Measurements from ENCODE around the gene SREBF2. TPM values are rescaled to one million over a fixed set of nuclear protein-coding genes. Genes with fewer than 3 reads are reported as not detected.

Gene SREBF2
- total and polyA plus RNA-seq, 2 of the 8 experiments (the other 6 are each of a cell fraction or from before 2014, with no cell fraction given), result 125 to 144 TPM

- no peak overlapping the region for H3K23ac ChIP-seq (ENCODE audit: insufficient read length)
- H2BK15ac ChIP-seq (ENCODE audit: low read length), result no peak overlapping the region
- no peak for FAIRE-seq
- H3K4me3 ChIP-seq (ENCODE audit: extremely low read depth in 1 of 4, insufficient read depth in 2 of 4, low read depth in 3 of 4, low read length in 4 of 4), result no peak overlapping the region
- H3K27ac ChIP-seq (ENCODE audit: low read depth, low read length), result no peak overlapping the region
- no peak overlapping the region for H3K14ac ChIP-seq (ENCODE audit: insufficient read length)
- ChIA-PET POLR2A (ENCODE audit: partially characterized antibody) (interaction anchor here (0.6 to 1.0 kb wide), 2 partner anchors 26 to 43 kb away, joined by 3 read pairs; partner anchors contain the start of gene CENPM), CTCF (ENCODE audit: partially characterized antibody) (interaction anchor here (1.0 to 2.8 kb wide), 5 partner anchors 23 to 38 kb away, joined by 3 to 11 read pairs (median 6); no protein-coding TSS in a partner anchor)
- no peak overlapping the region; the same call in 1 of the 2 replicates for H2BK5ac ChIP-seq (ENCODE audit: low read depth, low read length)
- no peak overlapping the region for H3K18ac ChIP-seq (ENCODE audit: extremely low read depth, low read length)
- peaks cover 33 to 63% (median 48%) of the 10 kb centered on the region in 4 experiments for H3K36me3 ChIP-seq (ENCODE audit: control insufficient read depth in 2 of 4, insufficient read depth in 4 of 4, low read length in 3 of 4)
- H4K8ac ChIP-seq (ENCODE audit: extremely low read depth, insufficient read depth, low read length), result no peak overlapping the region
- no peak overlapping the region for H2AK5ac ChIP-seq (ENCODE audit: low read depth, low read length)
- H3K79me1 ChIP-seq (ENCODE audit: low read depth, low read length), result no peaks in the 10 kb centered on the region
- no peak overlapping the region for H2BK20ac ChIP-seq (ENCODE audit: low read length)
- H2BK12ac ChIP-seq (ENCODE audit: low read depth, low read length), result no peak overlapping the region
- no peaks in the 10 kb centered on the region for H3K9me3 ChIP-seq (ENCODE audit: insufficient read depth in 2 of 2, low read depth in 1 of 2, low read length in 1 of 2)
- TF ChIP-seq RAD21 (IDR thresholded peaks at IDR 0.05 in 1 of 2, conservative IDR thresholded peaks at IDR 0.05 in 1 of 2; ENCODE audit: low read depth in 2 of 2, low read length in 2 of 2) (no peak), EGR1 (IDR thresholded peaks at IDR 0.05; ENCODE audit: borderline replicate concordance, low read depth, low read length) (no peak), GTF2F1 (IDR thresholded peaks at IDR 0.05; ENCODE audit: borderline replicate concordance, low read depth, low read length) (no peak), CTBP2 (IDR thresholded peaks at IDR 0.05; ENCODE audit: borderline replicate concordance, insufficient read depth, insufficient read length, low read length) (no peak), JUN (IDR thresholded peaks at IDR 0.05; ENCODE audit: low read depth, low read length) (no peak), EZH2 (IDR thresholded peaks at IDR 0.05; ENCODE audit: low read depth, low read length, severe bottlenecking) (no peak)
- no peak overlapping the region for H3K4ac ChIP-seq (replicated peaks; ENCODE audit: insufficient read length, low read depth, low read length)
- no peak overlapping the region for H4K91ac ChIP-seq (replicated peaks; ENCODE audit: insufficient read length, low read length)
- H4K5ac ChIP-seq (ENCODE audit: insufficient read length, low read depth, low read length), result no peak overlapping the region
- H3K9ac ChIP-seq (replicated peaks in 1 of 4; ENCODE audit: extremely low read depth in 1 of 4, low read depth in 3 of 4, low read length in 3 of 4), result no peak overlapping the region
- H3K23me2 ChIP-seq (ENCODE audit: low read depth, low read length), result no peaks in the 10 kb centered on the region
- no peak overlapping the region for H2AFZ ChIP-seq (ENCODE audit: low read length)
- H3K4me2 ChIP-seq (ENCODE audit: insufficient read depth in 1 of 2, low read depth in 2 of 2, low read length in 2 of 2), result no peak overlapping the region
- no peaks in the 10 kb centered on the region for H3K79me2 ChIP-seq (ENCODE audit: control insufficient read depth in 1 of 2, insufficient read depth in 2 of 2, low read length in 2 of 2)
- 96% methylated on average over 12 of the region's 15 CpGs; no CpG with 5 or more reads in 1 of the 2 experiments for WGBS, 2 experiments (ENCODE audit: extremely low coverage in 1 of 2, insufficient coverage in 1 of 2, insufficient read length in 1 of 2, insufficient replicate concordance in 2 of 2, low coverage in 1 of 2, low lambda C conversion rate in 2 of 2, missing lambda C conversion rate in 1 of 2)
- no peak for DNase-seq (ENCODE audit: low read depth in 1 of 2, low spot score in 2 of 2)
- peaks cover 15 to 31% of the 10 kb centered on the region in 2 experiments for H4K20me1 ChIP-seq (replicated peaks in 1 of 2; ENCODE audit: control insufficient read depth in 1 of 2, insufficient read depth in 2 of 2, low read length in 2 of 2)
- H2BK120ac ChIP-seq (replicated peaks; ENCODE audit: low read depth, low read length), result no peak overlapping the region
- H3K4me1 ChIP-seq (replicated peaks in 1 of 4; ENCODE audit: control insufficient read depth in 3 of 4, insufficient read depth in 4 of 4, low read length in 3 of 4), result peaks cover 0 to 5% (median 3%) of the 10 kb centered on the region in 4 experiments; a peak in 3 of 7 replicates
- H3K27me3 ChIP-seq (replicated peaks in 1 of 4; ENCODE audit: control insufficient read depth in 3 of 4, extremely low read depth in 1 of 4, insufficient read depth in 3 of 4, low read length in 3 of 4), result peaks cover 0 to under 1% (median 0%) of the 10 kb centered on the region in 4 experiments; a peak in 2 of 7 replicates
- H3K56ac ChIP-seq (replicated peaks; ENCODE audit: insufficient read length, low read depth, low read length), result no peak overlapping the region
Observed at GRCh38 chr22:41902932-41903421, 70.1 kb downstream of the SREBF2 start.

All from H1 (cell line).